PC-3 (cell line): ENCODE measurements around the gene EXOSC5.

Source experiments
- CTCF ChIP-seq: fragments of 300-600 bp; sonication (generic); conservative IDR thresholded peaks from 2 replicates; pipeline ENCODE4 v1.5.1; 2017; ENCODE audit warnings: antibody characterized with exemption, low read depth, mild to moderate bottlenecking, low read length
- EZH2 ChIP-seq: fragments of 300-600 bp; sonication (generic); IDR thresholded peaks from one replicate; pipeline ENCODE4 v1.6.1; 2017; ENCODE audit warnings: antibody characterized with exemption, mild to moderate bottlenecking, low read length; ENCODE audit not compliant: unreplicated experiment

DNA sequence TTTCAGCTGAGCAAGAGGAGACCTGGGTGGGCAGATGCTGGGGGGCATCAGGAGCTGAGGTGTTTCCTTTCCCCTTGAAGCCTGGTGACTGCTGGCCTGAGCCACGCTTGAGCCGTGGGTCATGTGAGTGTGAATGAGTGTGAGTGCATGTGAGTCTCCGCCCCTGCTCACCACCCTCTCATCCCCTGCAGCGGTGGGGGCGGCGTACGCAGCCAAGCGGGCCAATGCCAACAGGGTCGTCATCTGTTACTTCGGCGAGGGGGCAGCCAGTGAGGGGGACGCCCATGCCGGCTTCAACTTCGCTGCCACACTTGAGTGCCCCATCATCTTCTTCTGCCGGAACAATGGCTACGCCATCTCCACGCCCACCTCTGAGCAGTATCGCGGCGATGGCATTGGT lies 24.8 kb upstream of the EXOSC5 start:
- TF ChIP-seq EZH2 (no peak), CTCF (no peak)
